A549 (cell line): ENCODE data around the gene PRR35. TPM values are rescaled to one million over a fixed set of nuclear protein-coding genes. Genes with fewer than 3 reads are reported as not detected.

Experiments used
- ATAC-seq, 2 experiments: fragments of 200-7000 bp in 1 of 2; fragments of >200 bp in 1 of 2; cut with Nextera tagmentation in 1 of 2; cut with Tn5 transposase in 1 of 2; 3 replicates each; pipeline versions ENCODE4 v1.8.0 to v1.9.1; 2018 to 2020; ENCODE audit warnings: mild to moderate bottlenecking in 1 of 2, moderate library complexity in 1 of 2
- CTCF ChIA-PET: fragments of 300-600 bp; sonication (Branson Sonifier 250); formaldehyde crosslinking; extraction: SDS; loops from one replicate; lab custom pipeline; 2021; ENCODE audit warnings: antibody characterized with exemption, inconsistent platforms; lab: Yijun Ruan, JAX
- POLR2A ChIA-PET: fragments of 350-600 bp; formaldehyde crosslinking; extraction: SDS; loops from one replicate; lab custom pipeline; 2021; ENCODE audit warnings: antibody characterized with exemption, inconsistent platforms; lab: Yijun Ruan, JAX
- DNase-seq, 2 experiments: peaks; one replicate each; pipeline versions ENCODE4 v3.0.0 to v3.0.0-alpha.2; 2011 to 2016; ENCODE audit warnings: low read depth in 1 of 2, low spot score in 1 of 2
- FAIRE-seq: peaks from 2 replicates; lab custom pipeline; 2011; peaks lifted over from hg19 to GRCh38; lab: Jason Lieb, UNC
- H3K27ac ChIP-seq, 2 experiments: fragments of >200 bp; sonication (Bioruptor Twin); formaldehyde crosslinking; 3 replicates each; pipeline ENCODE4 v1.5.1; 2016 to 2017
- H3K4me1 ChIP-seq: fragments of >200 bp; sonication (Bioruptor Twin); formaldehyde crosslinking; 3 replicates; pipeline ENCODE4 v1.6.1; 2016
- H3K4me2 ChIP-seq: fragments of >200 bp; sonication (Bioruptor Twin); formaldehyde crosslinking; 3 replicates; pipeline ENCODE4 v1.6.1; 2016
- H3K4me3 ChIP-seq: fragments of >200 bp; sonication (Bioruptor Twin); formaldehyde crosslinking; 3 replicates; pipeline ENCODE4 v1.5.1; 2016
- H3K9me3 ChIP-seq: fragments of >200 bp; sonication (Bioruptor Twin); formaldehyde crosslinking; 3 replicates; pipeline ENCODE4 v1.6.1; 2016
- ATOH8 ChIP-seq: fragments of 250-450 bp; sonication (Bioruptor Pico); IDR thresholded peaks from 2 replicates; pipeline ENCODE4 v1.5.0; 2020; ENCODE audit warnings: low read depth, mild to moderate bottlenecking, moderate library complexity
- BHLHE40 ChIP-seq: IDR thresholded peaks from 2 replicates; pipeline ENCODE4 v1.6.1; 2012; ENCODE audit warnings: low read depth, low read length, inconsistent platforms
- CEBPB ChIP-seq, 2 experiments: fragments of >200 bp in 1 of 2; sonication (Bioruptor Twin) in 1 of 2; formaldehyde crosslinking in 1 of 2; IDR thresholded peaks; 2 replicates each; pipeline ENCODE4 v1.6.1; 2012 to 2016
- ELK1 ChIP-seq: fragments of 150-350 bp; IDR thresholded peaks from 2 replicates; pipeline ENCODE4 v1.6.1; 2014; ENCODE audit warnings: low read depth, mild to moderate bottlenecking, low read length
- ESRRA ChIP-seq: fragments of 150-350 bp; IDR thresholded peaks from 2 replicates; pipeline ENCODE4 v1.6.1; 2014; ENCODE audit warnings: mild to moderate bottlenecking, low read length, borderline replicate concordance
- FOSL2 ChIP-seq, 2 experiments: fragments of 450-650 bp in 1 of 2; fragments of >200 bp in 1 of 2; sonication (Bioruptor Twin) in 1 of 2; formaldehyde crosslinking; IDR thresholded peaks; 2 replicates each; pipeline versions ENCODE4 v1.5.0 to v1.6.1; 2016 to 2020; ENCODE audit warnings: mild to moderate bottlenecking in 1 of 2, moderate library complexity in 1 of 2
- FOXS1 ChIP-seq: fragments of 250-450 bp; sonication (Bioruptor Pico); IDR thresholded peaks from 2 replicates; pipeline ENCODE4 v1.5.0; 2020; ENCODE audit warnings: mild to moderate bottlenecking, moderate library complexity
- GATA3 ChIP-seq: IDR thresholded peaks from 2 replicates; pipeline ENCODE4 v1.6.1; 2012; ENCODE audit warnings: borderline replicate concordance
- HEYL ChIP-seq: fragments of 250-450 bp; sonication (Bioruptor Pico); IDR thresholded peaks from 2 replicates; pipeline ENCODE4 v1.8.0; 2021; ENCODE audit warnings: mild to moderate bottlenecking, moderate library complexity
- HOXA7 ChIP-seq: fragments of 250-450 bp; sonication (Bioruptor Pico); IDR thresholded peaks from 2 replicates; pipeline ENCODE4 v1.5.0; 2020; ENCODE audit warnings: mild to moderate bottlenecking, moderate library complexity
- JUNB ChIP-seq: fragments of >200 bp; sonication (Bioruptor Twin); formaldehyde crosslinking; IDR thresholded peaks from 2 replicates; pipeline ENCODE4 v1.6.1; 2016
- KDM1A ChIP-seq: fragments of 200-600 bp; sonication (generic); IDR thresholded peaks from 2 replicates; pipeline ENCODE4 v1.6.1; 2016; ENCODE audit warnings: low read depth, mild to moderate bottlenecking
- MAX ChIP-seq: IDR thresholded peaks from 2 replicates; pipeline ENCODE4 v1.6.1; 2012
- PHF8 ChIP-seq: fragments of 200-600 bp; sonication (generic); IDR thresholded peaks from 2 replicates; pipeline ENCODE4 v1.6.1; 2016; ENCODE audit warnings: low read depth, mild to moderate bottlenecking, antibody characterized with exemption, moderate library complexity, borderline replicate concordance
- POLR2A ChIP-seq: IDR thresholded peaks from 2 replicates; pipeline ENCODE4 v1.6.1; 2012; ENCODE audit warnings: mild to moderate bottlenecking, low read length
- RCOR1 ChIP-seq: fragments of 150-350 bp; IDR thresholded peaks from 2 replicates; pipeline ENCODE4 v1.6.1; 2014; ENCODE audit warnings: antibody characterized with exemption, low read length, low read depth
- RFX5 ChIP-seq: fragments of 450-650 bp; IDR thresholded peaks from 2 replicates; pipeline ENCODE4 v1.7.1; 2014; ENCODE audit warnings: antibody characterized with exemption, mild to moderate bottlenecking, moderate library complexity
- SREBF2 ChIP-seq: fragments of 450-650 bp; IDR thresholded peaks from 2 replicates; pipeline ENCODE4 v1.6.1; 2014; ENCODE audit warnings: mild to moderate bottlenecking, moderate library complexity
- TP53 ChIP-seq: fragments of 250-450 bp; sonication (Bioruptor Pico); IDR thresholded peaks from 2 replicates; pipeline ENCODE4 v1.5.0; 2021; ENCODE audit warnings: mild to moderate bottlenecking, moderate library complexity
- USF2 ChIP-seq: fragments of 450-650 bp; IDR thresholded peaks from 2 replicates; pipeline ENCODE4 v1.6.1; 2014; ENCODE audit warnings: antibody characterized with exemption
- ZFP36 ChIP-seq: fragments of 450-650 bp; IDR thresholded peaks from 2 replicates; pipeline ENCODE4 v1.6.1; 2014; ENCODE audit warnings: borderline replicate concordance; ENCODE audit not compliant: partially characterized antibody
- ZNF302 ChIP-seq: fragments of 250-450 bp; sonication (Bioruptor Pico); IDR thresholded peaks from 2 replicates; pipeline ENCODE4 v1.9.0; 2021; ENCODE audit warnings: inconsistent platforms, mild to moderate bottlenecking, moderate library complexity
- WGBS: methylation state at CpG from one replicate; pipeline ENCODE4 v1.1.6; 2017; ENCODE audit errors: missing lambda C conversion rate; 5-methylcytosine and 5-hydroxymethylcytosine counted together
- polyA plus RNA-seq, 4 experiments: library from polyadenylated mRNA; depleted of rRNA in 3 of 4; stranded (reverse); fragments of >200 nt; fragmentation: RNase III in 1 of 4; extraction: RNeasy Plus Mini Kit Qiagen cat#74134 plus additional on column Dnase treatment in 1 of 4; gene quantifications; 2 replicates in 3 of 4; 3 replicates in 1 of 4; pipeline ENCODE4 v1.2.3, GENCODE V29; 2011 to 2017

Gene PRR35
- polyA plus RNA-seq, 2 of the 4 experiments (the other 2 are of a cell fraction), result 0.04 TPM

GRCh38 chr16:557463-558297 lies 2.5 kb upstream of the PRR35 start:
- no peak overlapping the region for H3K27ac ChIP-seq
- H3K4me2 ChIP-seq, result no peak overlapping the region
- FAIRE-seq, result no peak
- WGBS, result 70% methylated on average over 11 of the region's 23 CpGs
- DNase-seq, result no peak
- H3K4me3 ChIP-seq, result no peak overlapping the region
- no peak for TF ChIP-seq CEBPB (IDR thresholded peaks at IDR 0.05)
- TF ChIP-seq PHF8, result no peak
- no peak for TF ChIP-seq RCOR1
- TF ChIP-seq GATA3, result no peak
- TF ChIP-seq JUNB, result no peak
- TF ChIP-seq SREBF2, result no peak
- TF ChIP-seq ATOH8 (CRISPR knock-in tag), result no peak
- no peak for TF ChIP-seq ZNF302 (CRISPR knock-in tag)
- no peak for TF ChIP-seq ZFP36
- TF ChIP-seq FOSL2 (IDR thresholded peaks at IDR 0.05), result no peak
- TF ChIP-seq FOSL2 (CRISPR knock-in tag; IDR thresholded peaks at IDR 0.05), result no peak
- no peak for TF ChIP-seq HEYL (CRISPR knock-in tag)
- TF ChIP-seq USF2, result no peak
- no peak for TF ChIP-seq TP53
- POLR2A ChIA-PET, result no interaction called here
- CTCF ChIA-PET, result interaction anchor here (1.1 to 6.1 kb wide), 4 partner anchors 11 to 101 kb away, joined by 3 to 24 read pairs (median 4); no protein-coding TSS in a partner anchor
- H3K4me1 ChIP-seq, result peaks cover 12% of the 10 kb centered on the region; the same call in 2 of the 3 replicates
- no peaks in the 10 kb centered on the region for H3K9me3 ChIP-seq
- no peak for ATAC-seq

GRCh38 chr16:558298-559020 lies 1.7 kb upstream of the PRR35 start:
- no peak overlapping the region for H3K27ac ChIP-seq
- POLR2A ChIA-PET, result no interaction called here
- peak in 1 of 2 experiments; percentile 4; a peak in 2 of 6 replicates for ATAC-seq
- no peak overlapping the region for H3K4me2 ChIP-seq
- H3K4me3 ChIP-seq, result no peak overlapping the region
- CTCF ChIA-PET, result interaction anchor here (1.2 to 6.1 kb wide), 4 partner anchors 11 to 100 kb away, joined by 3 to 24 read pairs (median 4); no protein-coding TSS in a partner anchor
- WGBS, result 54% methylated on average over 11 of the region's 22 CpGs
- TF ChIP-seq USF2 (no peak), RFX5 (no peak), BHLHE40 (no peak), ESRRA (no peak), KDM1A (no peak), MAX (no peak), POLR2A (no peak), ELK1 (no peak), JUNB (no peak), GATA3 (no peak), FOSL2 (IDR thresholded peaks at IDR 0.05) (no peak), FOSL2 (CRISPR knock-in tag; IDR thresholded peaks at IDR 0.05) (no peak), RCOR1 (no peak), FOXS1 (CRISPR knock-in tag) (no peak), HOXA7 (CRISPR knock-in tag) (no peak)
- H3K9me3 ChIP-seq, result no peaks in the 10 kb centered on the region
- no peak for FAIRE-seq
- peaks cover 12% of the 10 kb centered on the region; the same call in 2 of the 3 replicates for H3K4me1 ChIP-seq
- no peak for DNase-seq
